Epithelial cell of umbilical artery (primary cell): ENCODE data around the gene CBS. TPM values are rescaled to one million over a fixed set of nuclear protein-coding genes. Genes with fewer than 3 reads are reported as not detected.

ENCODE experiments used
- total RNA-seq: library from RNA; depleted of rRNA; stranded (reverse); fragments of >200 nt; gene quantifications from 2 replicates; pipeline ENCODE4 v1.2.3, GENCODE V29; 2014

CBS gene
- 39.3 and 84.8 TPM in 2 replicates for total RNA-seq

GRCh38 chr21:43075170-43076022 is at the start of gene CBS:
TSS of gene CBS (minus strand) at chr21:43075835. CDS start at chr21:43072193, 3,642 bp downstream.

DNA sequence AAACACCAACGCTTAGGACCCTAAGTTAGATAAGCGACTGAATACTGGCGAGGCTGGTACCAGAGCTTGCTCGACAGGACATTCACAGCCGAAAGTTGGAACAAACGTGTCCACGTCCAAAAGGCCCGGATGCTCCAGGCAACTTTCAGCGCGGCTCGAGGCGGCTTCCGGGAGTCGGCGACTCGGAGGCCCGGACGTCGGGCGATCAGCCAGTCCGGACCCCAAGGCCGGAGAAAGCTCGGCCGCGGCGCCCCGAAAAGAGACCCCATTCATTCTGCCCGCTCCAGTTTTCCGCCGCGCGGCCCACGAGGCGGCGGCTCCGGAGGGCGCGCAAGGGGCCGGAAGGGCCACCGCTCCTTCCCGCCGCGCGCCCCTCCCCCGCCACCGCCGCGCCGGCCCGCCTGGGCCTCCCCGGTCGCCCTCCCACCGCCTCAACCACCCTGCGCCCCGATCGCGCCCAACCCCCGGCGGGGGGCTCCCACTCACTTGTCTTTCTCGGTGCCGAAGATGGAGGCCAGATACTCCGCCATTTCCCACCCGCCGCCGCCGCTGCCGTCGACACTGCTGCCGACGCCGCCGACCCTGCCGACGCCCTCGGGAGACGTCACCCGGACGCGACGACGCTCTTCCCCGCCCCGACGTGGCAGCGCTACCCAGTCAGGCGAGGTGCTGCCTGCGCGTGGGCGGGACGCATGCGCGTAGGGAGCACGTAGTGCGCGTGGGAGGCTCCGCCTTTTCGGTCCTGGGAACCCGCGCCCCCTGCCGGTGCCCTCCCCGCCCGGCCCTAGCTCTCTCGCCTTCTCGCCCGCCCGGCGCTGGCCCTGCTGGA is 31.5 kb upstream of the CBS start, which contains the start of gene U2AF1:
TSS of gene U2AF1 (minus strand) at position 606 of the 829 bp plus-strand sequence. CDS start at position 530, 76 bp downstream.

Other genes starting within 250 kb of the CBS start
- gene WDR4, start 196.3 kb downstream of the CBS start, total RNA-seq, result 13.0 and 25.1 TPM in 2 replicates
- 40.9 and 56.8 TPM in 2 replicates for gene NDUFV3, start 182.5 kb downstream of the CBS start, total RNA-seq
- not detected in 2 replicates for gene ERVH48-1, start 150.2 kb downstream of the CBS start, total RNA-seq
- gene PKNOX1, start 101.3 kb downstream of the CBS start, total RNA-seq, result 5.5 and 8.4 TPM in 2 replicates
- 48.4 and 58.5 TPM in 2 replicates for gene U2AF1, start 31.7 kb upstream of the CBS start, total RNA-seq
- gene CRYAA, start 93.2 kb upstream of the CBS start, total RNA-seq, result not detected in 2 replicates